B cell (primary cell): ENCODE results near the gene MBOAT7. TPM values are rescaled to one million over a fixed set of nuclear protein-coding genes. Genes with fewer than 3 reads are reported as not detected.

Source experiments
- ATAC-seq: fragments of 200-7000 bp; cut with Tn5 transposase; one replicate; pipeline ENCODE4 v1.10.0; 2021; ENCODE audit warnings: low read depth, mild to moderate bottlenecking, moderate number of reproducible peaks, moderate library complexity
- CTCF ChIA-PET: fragments of 350-600 bp; sonication (Branson Sonifier 250); formaldehyde crosslinking; loops from one replicate; lab custom pipeline; 2021; ENCODE audit warnings: antibody characterized with exemption, inconsistent platforms; lab: Charles Lee
- POLR2A ChIA-PET: fragments of 350-600 bp; sonication (Branson Sonifier 250); formaldehyde crosslinking; loops from one replicate; lab custom pipeline; 2021; ENCODE audit warnings: antibody characterized with exemption; lab: Charles Lee
- DNase-seq: peaks from one replicate; pipeline ENCODE4 v3.0.0; 2013
- H2AFZ ChIP-seq: 2 replicates; pipeline ENCODE4 v1.6.1; 2012; ENCODE audit warnings: mild to moderate bottlenecking, low read depth, low read length; ENCODE audit not compliant: insufficient read depth, poor library complexity, severe bottlenecking
- H3K27ac ChIP-seq, 2 donors: 1 replicate in 1 of 2; 2 replicates in 1 of 2; pipeline ENCODE4 v1.5.1; 2012 to 2013; ENCODE audit warnings: low read length in 2 of 2, mild to moderate bottlenecking in 2 of 2, moderate library complexity in 1 of 2
- H3K27me3 ChIP-seq, 4 experiments: fragments of 200-600 bp in 1 of 4; sonication (generic) in 1 of 4; replicated peaks in 1 of 4; 1 replicate in 2 of 4; 2 replicates in 2 of 4; pipeline versions ENCODE4 v1.6.1 to v1.7.0; 2013 to 2016; ENCODE audit warnings: low read length in 3 of 4, mild to moderate bottlenecking in 2 of 4, mixed read lengths in 1 of 4, moderate library complexity in 1 of 4; ENCODE audit not compliant: insufficient read depth in 4 of 4, control insufficient read depth in 3 of 4; ENCODE audit errors: control extremely low read depth in 1 of 4
- H3K36me3 ChIP-seq, 2 experiments: replicated peaks in 1 of 2; 1 replicate in 1 of 2; 2 replicates in 1 of 2; pipeline versions ENCODE4 v1.6.1 to v1.7.1; 2013; ENCODE audit warnings: low read length in 1 of 2; ENCODE audit not compliant: insufficient read depth in 2 of 2, control insufficient read depth in 1 of 2; ENCODE audit errors: control extremely low read depth in 1 of 2, extremely low read depth in 1 of 2
- H3K4me1 ChIP-seq, 2 donors: fragments of 200-600 bp in 1 of 2; sonication (generic) in 1 of 2; 1 replicate in 1 of 2; 2 replicates in 1 of 2; pipeline versions ENCODE4 v1.5.1 to v1.6.1; 2013 to 2017; ENCODE audit warnings: low read length in 2 of 2; ENCODE audit not compliant: control insufficient read depth in 2 of 2, insufficient read depth in 2 of 2
- H3K4me2 ChIP-seq: replicated peaks from 2 replicates; pipeline ENCODE3; 2012; ENCODE audit warnings: mild to moderate bottlenecking, low read depth, low read length; ENCODE audit not compliant: poor library complexity, severe bottlenecking
- H3K4me3 ChIP-seq, 5 experiments: fragments of 200-600 bp in 1 of 5; sonication (generic) in 1 of 5; 1 replicate in 3 of 5; 2 replicates in 2 of 5; pipeline versions ENCODE4 v1.5.1 to v1.7.0; 2011 to 2016; ENCODE audit warnings: low read length in 4 of 5, mild to moderate bottlenecking in 4 of 5, low read depth in 2 of 5, control low read depth in 1 of 5, moderate library complexity in 1 of 5; ENCODE audit not compliant: insufficient read depth in 1 of 5; ENCODE audit errors: control extremely low read depth in 1 of 5, extremely low read depth in 1 of 5
- H3K79me2 ChIP-seq: fragments of 200-600 bp; sonication (generic); one replicate; pipeline ENCODE4 v1.6.0; 2016; ENCODE audit warnings: low read length; ENCODE audit not compliant: control insufficient read depth, insufficient read depth
- H3K9ac ChIP-seq: fragments of 200-600 bp; sonication (generic); 2 replicates; pipeline ENCODE4 v1.6.1; 2017; ENCODE audit warnings: mild to moderate bottlenecking, low read length, moderate library complexity
- H3K9me3 ChIP-seq, 3 donors: one replicate each; pipeline versions ENCODE4 v1.6.1 to v1.7.1; 2013; ENCODE audit warnings: low read length in 2 of 3; ENCODE audit not compliant: control insufficient read depth in 2 of 3, insufficient read depth in 1 of 3; ENCODE audit errors: control extremely low read depth in 1 of 3
- H4K20me1 ChIP-seq: 2 replicates; pipeline ENCODE4 v1.6.0; 2012; ENCODE audit warnings: mild to moderate bottlenecking, low read length; ENCODE audit not compliant: insufficient read depth, control insufficient read depth, poor library complexity, severe bottlenecking
- H3K27ac Mint-ChIP-seq: one replicate; pipeline ENCODE4 v1.8.0; 2021; ENCODE audit warnings: mixed read lengths
- H3K27me3 Mint-ChIP-seq: one replicate; pipeline ENCODE4 v1.8.0; 2021; ENCODE audit warnings: mixed read lengths
- H3K4me1 Mint-ChIP-seq: one replicate; pipeline ENCODE4 v1.8.0; 2021; ENCODE audit warnings: mixed read lengths
- H3K4me3 Mint-ChIP-seq: one replicate; pipeline ENCODE4 v1.8.0; 2021; ENCODE audit warnings: mixed read lengths
- H3K9me3 Mint-ChIP-seq: one replicate; pipeline ENCODE4 v1.8.0; 2022; ENCODE audit warnings: mixed read lengths; ENCODE audit not compliant: insufficient read depth
- CTCF ChIP-seq: fragments of 200-600 bp; IDR thresholded peaks from one replicate; pipeline ENCODE4 v1.8.0; 2022; ENCODE audit warnings: antibody characterized with exemption, mild to moderate bottlenecking
- EZH2 ChIP-seq: IDR thresholded peaks from 2 replicates; pipeline ENCODE4 v1.6.1; 2012; ENCODE audit warnings: borderline replicate concordance, low read depth, mild to moderate bottlenecking, moderate library complexity, low read length; ENCODE audit not compliant: insufficient read depth, poor library complexity, severe bottlenecking
- WGBS: methylation state at CpG from one replicate; pipeline ENCODE4 v1.1.5; 2013; ENCODE audit warnings: missing lambda C conversion rate; ENCODE audit not compliant: insufficient coverage; 5-methylcytosine and 5-hydroxymethylcytosine counted together
- intact Hi-C: fragments of 100-400 bp; cut with micrococcal nuclease; formaldehyde crosslinking; loops from one replicate; pipeline ENCODE4 v1.10.0; 2022
- polyA plus RNA-seq: library from polyadenylated mRNA; depleted of rRNA; stranded (reverse); fragments of >200 nt; gene quantifications from 2 replicates; pipeline ENCODE4 v1.2.3, GENCODE V29; 2012
- total RNA-seq, 2 donors: library from RNA; stranded (reverse); fragments of 120-200 nt in 1 of 2; gene quantifications; 1 replicate in 1 of 2; 2 replicates in 1 of 2; pipeline versions ENCODE4 v1.2.3 to v1.2.4, GENCODE V29; 2013 to 2022

Gene MBOAT7
- total and polyA plus RNA-seq, 2 donors (not counting 1 experiment from before 2014, with no cell fraction given): 22.3 to 34.8 TPM

GRCh38 chr19:54127688-54128440 is 61.5 kb downstream of the MBOAT7 start:
- ATAC-seq: no peak
- intact Hi-C loops: no loop called here
- no peaks in the 10 kb centered on the region for H3K4me1 Mint-ChIP-seq
- H2AFZ ChIP-seq: no peak overlapping the region
- no peak for TF ChIP-seq CTCF
- no peak for TF ChIP-seq EZH2
- no peaks in the 10 kb centered on the region for H3K9me3 ChIP-seq
- no peaks in the 10 kb centered on the region for H3K4me1 ChIP-seq
- no peak overlapping the region for H3K4me3 Mint-ChIP-seq
- no peak for DNase-seq
- H3K27ac ChIP-seq: no peak overlapping the region
- 98% methylated on average over 33 of the region's 44 CpGs for WGBS
- H4K20me1 ChIP-seq: no peaks in the 10 kb centered on the region
- H3K27ac Mint-ChIP-seq: no peak overlapping the region
- POLR2A ChIA-PET: no interaction called here
- H3K27me3 Mint-ChIP-seq: no peaks in the 10 kb centered on the region
- no peak overlapping the region for H3K4me3 ChIP-seq
- H3K36me3 ChIP-seq: peaks cover 7 to 58% of the 10 kb centered on the region in 2 experiments
- no peak overlapping the region for H3K4me2 ChIP-seq
- no peaks in the 10 kb centered on the region for H3K27me3 ChIP-seq
- no peaks in the 10 kb centered on the region for H3K79me2 ChIP-seq
- H3K9me3 Mint-ChIP-seq: no peaks in the 10 kb centered on the region
- H3K9ac ChIP-seq: no peak overlapping the region
- CTCF ChIA-PET: no interaction called here

GRCh38 chr19:54125713-54126112 is 63.7 kb downstream of the MBOAT7 start:
- Histone ChIP-seq H3K79me2 (no peaks in the 10 kb centered on the region), H3K4me3 (no peak overlapping the region), H3K36me3 (peaks cover 6 to 70% of the 10 kb centered on the region in 2 experiments), H4K20me1 (no peaks in the 10 kb centered on the region), H3K27me3 (no peaks in the 10 kb centered on the region), H3K4me2 (no peak overlapping the region), H2AFZ (no peak overlapping the region), H3K4me1 (no peaks in the 10 kb centered on the region), H3K27ac (no peak overlapping the region), H3K9ac (no peak overlapping the region), H3K9me3 (no peaks in the 10 kb centered on the region)
- H3K9me3 Mint-ChIP-seq: no peaks in the 10 kb centered on the region
- WGBS: 96% methylated on average over 8 of the region's 9 CpGs
- H3K27ac Mint-ChIP-seq: no peak overlapping the region
- no peaks in the 10 kb centered on the region for H3K4me1 Mint-ChIP-seq
- TF ChIP-seq CTCF: no peak
- no peak for TF ChIP-seq EZH2
- DNase-seq: no peak
- CTCF ChIA-PET: no interaction called here
- H3K27me3 Mint-ChIP-seq: no peaks in the 10 kb centered on the region
- intact Hi-C loops: no loop called here
- POLR2A ChIA-PET: no interaction called here
- ATAC-seq: no peak
- no peak overlapping the region for H3K4me3 Mint-ChIP-seq
